Iris pigment epithelial cell (primary cell): ENCODE measurements around the gene CNPY1.

Experiments used
- DNase-seq: peaks from one replicate; pipeline ENCODE4 v3.0.0-alpha.2; 2011; ENCODE audit warnings: low read depth

The CNPY1 gene

GRCh38 chr7:155466814-155467733 is 79.3 kb downstream of the CNPY1 start:
- DNase-seq: no peak

DNA sequence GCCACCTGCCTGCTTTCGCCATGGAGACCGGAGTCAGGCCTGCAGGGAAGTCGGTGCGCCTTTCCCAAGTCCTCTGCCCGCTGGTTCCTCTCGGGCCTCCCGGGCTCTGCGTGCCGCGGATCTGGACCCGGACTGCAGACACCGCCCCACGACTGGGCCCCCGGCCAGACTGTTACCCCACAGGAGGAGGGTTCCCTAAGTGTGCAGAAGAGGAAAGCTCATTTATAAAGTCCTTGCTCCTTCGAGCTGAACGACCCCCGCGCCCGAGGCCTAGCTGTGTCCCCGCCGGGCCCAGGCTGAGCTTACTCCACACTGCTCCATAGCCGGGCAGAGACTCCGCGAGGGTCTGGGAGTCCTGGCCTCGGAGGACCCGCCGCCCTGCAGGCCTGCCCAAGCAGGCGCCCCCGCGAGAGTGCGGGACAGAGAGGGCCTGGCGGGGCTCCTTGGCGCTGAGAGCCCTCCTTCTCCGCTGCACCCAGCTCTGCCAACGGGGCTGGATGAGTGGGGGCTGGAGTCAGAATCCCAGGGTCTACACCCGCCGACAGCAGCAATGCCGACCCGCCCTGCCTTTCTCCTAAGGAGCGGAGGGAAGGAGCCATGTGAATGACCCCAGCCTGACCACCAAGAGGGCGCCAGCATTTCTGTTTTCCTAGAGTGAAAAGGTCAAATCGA is 80.1 kb downstream of the CNPY1 start:
- DNase-seq: no peak

DNA sequence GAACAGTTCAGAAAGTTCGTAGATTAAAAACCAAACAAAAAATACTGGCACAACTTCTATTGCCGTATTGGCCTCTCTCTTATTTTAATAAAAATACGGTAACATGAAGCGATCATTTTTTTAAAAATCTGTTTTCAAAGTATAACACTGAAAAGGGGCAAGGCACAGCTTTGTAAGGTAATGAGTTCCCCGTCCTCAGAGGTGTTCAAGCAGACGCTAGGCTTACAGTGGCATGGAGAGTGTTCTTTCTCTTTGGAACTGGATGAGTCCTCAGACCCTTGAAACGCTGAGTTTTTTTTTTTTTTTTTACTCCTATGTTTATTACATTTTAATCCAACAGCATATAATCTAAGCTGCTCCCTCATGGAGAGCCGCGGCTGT is 80.6 kb downstream of the CNPY1 start:
- no peak for DNase-seq

- no peak for DNase-seq
Measured at GRCh38 chr7:155464948-155465739, 81.2 kb downstream of the CNPY1 start.

DNA sequence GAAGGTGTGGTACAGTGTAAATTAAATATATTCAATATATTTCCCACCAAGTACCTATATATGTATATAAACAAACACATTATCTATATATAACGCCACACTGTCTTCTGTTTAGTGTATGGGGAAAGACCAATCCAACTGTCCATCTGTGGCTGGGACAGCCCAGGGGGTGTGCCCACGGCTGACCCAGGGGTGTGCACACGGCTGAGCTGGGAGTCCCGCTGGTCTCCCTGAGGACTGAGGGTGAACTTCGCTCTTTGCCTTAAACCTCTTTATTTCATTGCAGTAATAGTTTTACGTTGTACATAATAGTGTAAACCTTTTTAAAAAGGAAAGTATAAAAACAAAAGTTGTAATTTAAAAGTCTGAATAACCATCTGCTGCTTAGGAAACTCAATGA is 82.2 kb downstream of the CNPY1 start:
- DNase-seq: no peak

DNA sequence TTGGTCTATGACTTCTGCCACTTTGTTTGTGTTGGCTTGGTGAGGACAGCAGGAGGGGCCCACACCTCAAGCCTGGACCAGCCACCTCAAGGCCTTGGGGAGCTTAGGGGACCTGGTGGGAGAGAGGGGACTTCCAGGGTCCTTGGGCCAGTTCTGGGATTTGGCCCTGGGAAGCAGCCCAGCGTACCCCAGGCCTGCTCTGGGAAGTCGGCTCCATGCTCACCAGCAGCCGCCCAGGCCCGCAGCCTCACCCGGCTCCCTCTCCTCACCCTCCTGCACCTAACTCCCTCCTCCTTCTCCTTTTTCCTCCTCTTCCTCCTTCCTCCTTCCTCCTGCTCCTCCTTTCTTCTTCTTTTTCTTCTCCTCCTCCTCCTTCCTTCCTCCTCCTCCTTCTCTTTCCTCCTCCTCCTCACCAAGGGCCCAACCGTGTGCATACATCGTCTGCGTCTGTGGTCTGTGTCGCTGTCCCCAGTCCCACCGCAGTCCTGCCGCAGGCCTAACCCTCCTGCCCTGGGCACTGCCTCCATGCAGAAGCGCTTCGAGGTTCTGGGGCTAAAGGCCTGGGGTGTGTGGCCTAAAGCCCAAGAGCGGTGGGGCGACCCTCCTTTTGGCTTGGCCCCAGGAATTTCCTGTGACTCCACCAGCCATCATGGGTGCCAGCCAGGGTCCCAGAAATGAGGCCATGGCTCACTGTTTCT is 83.1 kb downstream of the CNPY1 start:
- DNase-seq: no peak

- no peak for DNase-seq
Measured at GRCh38 chr7:155462163-155462735, 84.1 kb downstream of the CNPY1 start.

- DNase-seq: no peak
Measured at GRCh38 chr7:155461631-155462030, 84.7 kb downstream of the CNPY1 start.

DNA sequence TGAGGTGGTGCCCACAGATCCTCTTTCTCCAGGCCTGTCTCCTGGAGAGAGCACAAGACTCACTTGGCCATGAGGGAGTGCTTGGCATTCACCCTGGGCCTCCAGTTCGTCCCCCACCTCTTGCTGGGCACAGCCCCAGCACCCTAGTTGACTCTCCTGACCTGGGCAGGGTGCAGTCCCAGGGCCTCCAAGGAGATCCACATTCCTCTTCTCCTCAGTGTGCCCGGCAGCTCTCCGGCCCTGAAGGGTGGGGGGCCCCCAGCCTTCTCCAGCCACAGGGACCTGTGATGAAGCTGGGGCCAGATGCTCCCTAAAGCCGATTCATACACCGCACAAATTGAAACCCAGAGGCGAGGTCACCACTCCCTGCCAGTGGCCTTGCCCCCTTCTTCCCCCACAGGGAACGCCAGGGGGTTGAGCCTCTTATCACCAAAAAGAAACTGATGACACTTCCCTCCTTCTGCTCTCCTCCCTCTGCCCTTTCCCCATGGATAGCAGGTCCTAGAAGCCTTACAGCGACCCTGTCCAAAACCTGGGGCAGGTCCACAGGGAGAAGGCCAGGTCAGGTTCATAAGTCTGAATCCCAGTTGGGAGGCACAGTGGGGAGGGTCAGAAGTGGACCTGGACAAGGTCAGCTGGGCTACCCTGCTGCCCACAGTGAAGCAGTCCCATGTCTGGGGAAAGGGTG is 85.3 kb downstream of the CNPY1 start:
- no peak for DNase-seq

GRCh38 chr7:155459700-155460461 is 86.5 kb downstream of the CNPY1 start:
- DNase-seq: no peak

- DNase-seq: no peak
Measured at GRCh38 chr7:155458878-155459699, 87.3 kb downstream of the CNPY1 start.

GRCh38 chr7:155458111-155458877 is 88.1 kb downstream of the CNPY1 start, which contains the start of gene EN2:
Gene EN2 (plus strand): TSS chr7:155458129. CDS start chr7:155458378, 249 bp downstream.
- DNase-seq: no peak

DNA sequence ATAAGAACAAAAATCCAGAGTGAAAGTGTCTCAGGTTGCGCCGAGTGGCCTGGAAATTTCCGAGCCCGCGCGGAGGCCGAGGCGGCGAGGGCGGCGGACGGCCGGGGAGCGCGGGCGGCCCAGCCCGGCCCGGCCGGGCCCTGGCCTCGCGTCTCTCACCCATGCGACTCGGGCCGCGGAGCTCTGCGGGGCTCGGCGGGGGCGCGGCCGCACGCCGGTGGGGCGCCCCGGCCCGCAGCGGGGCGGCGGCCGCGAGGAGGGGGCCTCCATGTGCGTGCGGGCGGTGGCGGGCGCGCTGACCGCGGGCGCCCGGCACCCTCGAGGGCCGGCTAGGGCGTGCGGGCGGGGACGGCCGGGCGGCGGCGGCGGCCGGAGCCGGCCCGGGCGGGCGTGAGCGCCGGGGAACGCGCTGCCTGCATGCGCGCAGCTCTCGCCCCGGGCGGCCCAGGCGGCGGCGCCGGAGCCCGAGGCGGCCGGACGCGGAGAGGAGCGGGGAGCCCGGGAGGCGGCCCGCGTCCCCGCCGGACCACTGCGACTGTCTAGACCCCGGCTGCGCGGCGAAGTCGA is 88.7 kb downstream of the CNPY1 start:
- no peak for DNase-seq

DNA sequence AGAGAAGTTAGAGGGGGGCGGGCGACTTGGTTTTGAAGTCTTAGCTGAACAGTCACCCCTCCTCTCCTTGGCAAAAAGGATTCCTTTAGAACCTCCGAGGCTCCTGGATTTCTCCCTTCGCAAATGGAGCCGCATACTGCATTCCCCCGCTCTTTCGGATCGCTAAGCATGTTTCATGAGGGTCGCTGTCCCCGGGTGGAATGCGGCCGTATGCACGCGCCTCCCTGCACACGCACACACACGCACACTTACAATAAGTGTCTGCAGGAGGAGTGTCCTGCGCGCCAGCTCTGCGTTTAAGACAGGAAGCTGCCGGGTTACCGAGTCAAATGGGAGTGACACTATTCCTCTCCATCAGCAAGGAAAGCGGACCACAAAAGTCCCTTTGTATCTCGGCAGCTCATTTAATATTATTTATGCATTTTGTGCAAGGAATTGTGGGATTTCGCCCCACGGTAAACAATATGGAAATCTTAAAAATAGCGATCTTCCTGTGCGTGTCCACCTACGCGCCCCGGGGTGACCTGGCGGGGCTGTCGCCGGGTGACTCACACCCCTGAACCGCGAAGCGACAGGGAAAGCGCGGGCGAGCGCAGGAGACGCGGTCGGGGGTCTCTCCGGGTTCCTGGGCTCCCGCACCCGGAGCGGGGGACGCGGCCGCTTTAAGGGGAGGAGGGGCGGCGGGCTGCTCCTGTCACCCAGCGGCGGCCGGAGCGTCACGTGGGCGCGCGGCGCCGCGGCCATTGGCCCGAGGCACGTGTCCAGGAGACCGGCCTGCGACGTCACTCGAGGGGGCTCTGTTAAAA is 89.4 kb downstream of the CNPY1 start:
- peak; percentile 47 for DNase-seq

- DNase-seq: no peak
Measured at GRCh38 chr7:155455776-155456737, 90.3 kb downstream of the CNPY1 start.

GRCh38 chr7:155455132-155455693 is 91.1 kb downstream of the CNPY1 start:
- DNase-seq: no peak
